A549 (cell line): ENCODE results near the gene CCDC12. TPM values are rescaled to one million over a fixed set of nuclear protein-coding genes. Genes with fewer than 3 reads are reported as not detected.

Experiments used
- ATAC-seq, 2 experiments: fragments of 200-7000 bp in 1 of 2; fragments of >200 bp in 1 of 2; cut with Nextera tagmentation in 1 of 2; cut with Tn5 transposase in 1 of 2; 3 replicates each; pipeline versions ENCODE4 v1.8.0 to v1.9.1; 2018 to 2020; ENCODE audit warnings: mild to moderate bottlenecking in 1 of 2, moderate library complexity in 1 of 2
- CTCF ChIA-PET: fragments of 300-600 bp; sonication (Branson Sonifier 250); formaldehyde crosslinking; extraction: SDS; loops from one replicate; lab custom pipeline; 2021; ENCODE audit warnings: antibody characterized with exemption, inconsistent platforms; lab: Yijun Ruan, JAX
- POLR2A ChIA-PET: fragments of 350-600 bp; formaldehyde crosslinking; extraction: SDS; loops from one replicate; lab custom pipeline; 2021; ENCODE audit warnings: antibody characterized with exemption, inconsistent platforms; lab: Yijun Ruan, JAX
- DNase-seq, 2 experiments: peaks; one replicate each; pipeline versions ENCODE4 v3.0.0 to v3.0.0-alpha.2; 2011 to 2016; ENCODE audit warnings: low read depth in 1 of 2, low spot score in 1 of 2
- FAIRE-seq: peaks from 2 replicates; lab custom pipeline; 2011; peaks lifted over from hg19 to GRCh38; lab: Jason Lieb, UNC
- H3K27ac ChIP-seq, 2 experiments: fragments of >200 bp; sonication (Bioruptor Twin); formaldehyde crosslinking; 3 replicates each; pipeline ENCODE4 v1.5.1; 2016 to 2017
- H3K4me1 ChIP-seq: fragments of >200 bp; sonication (Bioruptor Twin); formaldehyde crosslinking; 3 replicates; pipeline ENCODE4 v1.6.1; 2016
- H3K4me2 ChIP-seq: fragments of >200 bp; sonication (Bioruptor Twin); formaldehyde crosslinking; 3 replicates; pipeline ENCODE4 v1.6.1; 2016
- H3K4me3 ChIP-seq: fragments of >200 bp; sonication (Bioruptor Twin); formaldehyde crosslinking; 3 replicates; pipeline ENCODE4 v1.5.1; 2016
- H3K9me3 ChIP-seq: fragments of >200 bp; sonication (Bioruptor Twin); formaldehyde crosslinking; 3 replicates; pipeline ENCODE4 v1.6.1; 2016
- BHLHE40 ChIP-seq: IDR thresholded peaks from 2 replicates; pipeline ENCODE4 v1.6.1; 2012; ENCODE audit warnings: low read depth, low read length, inconsistent platforms
- CBX2 ChIP-seq: fragments of 200-600 bp; sonication (generic); IDR thresholded peaks from 2 replicates; pipeline ENCODE4 v1.6.1; 2016; ENCODE audit warnings: low read depth, mild to moderate bottlenecking, borderline replicate concordance
- CEBPB ChIP-seq, 2 experiments: fragments of >200 bp in 1 of 2; sonication (Bioruptor Twin) in 1 of 2; formaldehyde crosslinking in 1 of 2; IDR thresholded peaks; 2 replicates each; pipeline ENCODE4 v1.6.1; 2012 to 2016
- CHD4 ChIP-seq: fragments of 200-600 bp; sonication (generic); IDR thresholded peaks from 2 replicates; pipeline ENCODE4 v1.6.1; 2016; ENCODE audit warnings: antibody characterized with exemption, mild to moderate bottlenecking, borderline replicate concordance
- EHMT2 ChIP-seq: fragments of 200-600 bp; sonication (generic); IDR thresholded peaks from 2 replicates; pipeline ENCODE4 v1.6.1; 2016; ENCODE audit warnings: antibody characterized with exemption, low read depth, mild to moderate bottlenecking, moderate library complexity
- FOXS1 ChIP-seq: fragments of 250-450 bp; sonication (Bioruptor Pico); IDR thresholded peaks from 2 replicates; pipeline ENCODE4 v1.5.0; 2020; ENCODE audit warnings: mild to moderate bottlenecking, moderate library complexity
- HMGXB4 ChIP-seq: fragments of 250-450 bp; sonication (Bioruptor Pico); IDR thresholded peaks from 2 replicates; pipeline ENCODE4 v1.5.0; 2021; ENCODE audit warnings: mild to moderate bottlenecking, moderate library complexity, borderline replicate concordance
- HOXA7 ChIP-seq: fragments of 250-450 bp; sonication (Bioruptor Pico); IDR thresholded peaks from 2 replicates; pipeline ENCODE4 v1.5.0; 2020; ENCODE audit warnings: mild to moderate bottlenecking, moderate library complexity
- JUN ChIP-seq, 2 experiments: fragments of >200 bp; sonication (Bioruptor Twin); formaldehyde crosslinking; IDR thresholded peaks; 2 replicates in 1 of 2; 3 replicates in 1 of 2; pipeline ENCODE4 v1.6.1; 2016 to 2017
- MYC ChIP-seq: IDR thresholded peaks from 2 replicates; pipeline ENCODE4 v1.6.1; 2012; ENCODE audit warnings: mild to moderate bottlenecking, inconsistent platforms, low read length, improper control_type of control experiment, borderline replicate concordance
- NFE2L2 ChIP-seq: fragments of 150-350 bp; conservative IDR thresholded peaks from 2 replicates; pipeline ENCODE4 v1.6.1; 2014; ENCODE audit warnings: low read length
- NPAS2 ChIP-seq: fragments of 250-450 bp; sonication (Bioruptor Pico); IDR thresholded peaks from 2 replicates; pipeline ENCODE4 v1.8.0; 2022; ENCODE audit warnings: mild to moderate bottlenecking, moderate library complexity, borderline replicate concordance
- POLR2A ChIP-seq: IDR thresholded peaks from 2 replicates; pipeline ENCODE4 v1.6.1; 2012; ENCODE audit warnings: mild to moderate bottlenecking, low read length
- POLR2AphosphoS2 ChIP-seq: conservative IDR thresholded peaks from 2 replicates; pipeline ENCODE4 v1.6.1; 2012; ENCODE audit warnings: low read length, improper control_type of control experiment, inconsistent platforms
- RARB ChIP-seq: fragments of 250-450 bp; sonication (Bioruptor Pico); IDR thresholded peaks from 2 replicates; pipeline ENCODE4 v1.8.0; 2021; ENCODE audit warnings: mild to moderate bottlenecking, moderate library complexity
- SMC3 ChIP-seq: fragments of >200 bp; sonication (Bioruptor Twin); formaldehyde crosslinking; IDR thresholded peaks from 3 replicates; pipeline ENCODE4 v1.6.1; 2018; ENCODE audit warnings: inconsistent platforms
- TFCP2L1 ChIP-seq: fragments of 250-450 bp; sonication (Bioruptor Pico); IDR thresholded peaks from 2 replicates; pipeline ENCODE4 v1.5.0; 2021; ENCODE audit warnings: mild to moderate bottlenecking
- ZC3H11A ChIP-seq: fragments of 450-650 bp; IDR thresholded peaks from 2 replicates; pipeline ENCODE4 v1.6.1; 2014; ENCODE audit warnings: antibody characterized with exemption, mild to moderate bottlenecking
- ZNF302 ChIP-seq: fragments of 250-450 bp; sonication (Bioruptor Pico); IDR thresholded peaks from 2 replicates; pipeline ENCODE4 v1.9.0; 2021; ENCODE audit warnings: inconsistent platforms, mild to moderate bottlenecking, moderate library complexity
- ZSCAN20 ChIP-seq: fragments of 250-450 bp; sonication (Bioruptor Pico); IDR thresholded peaks from 2 replicates; pipeline ENCODE4 v1.8.0; 2022; ENCODE audit warnings: mild to moderate bottlenecking, moderate library complexity
- WGBS: methylation state at CpG from one replicate; pipeline ENCODE4 v1.1.6; 2017; ENCODE audit errors: missing lambda C conversion rate; 5-methylcytosine and 5-hydroxymethylcytosine counted together
- polyA plus RNA-seq, 4 experiments: library from polyadenylated mRNA; depleted of rRNA in 3 of 4; stranded (reverse); fragments of >200 nt; fragmentation: RNase III in 1 of 4; extraction: RNeasy Plus Mini Kit Qiagen cat#74134 plus additional on column Dnase treatment in 1 of 4; gene quantifications; 2 replicates in 3 of 4; 3 replicates in 1 of 4; pipeline ENCODE4 v1.2.3, GENCODE V29; 2011 to 2017
- TF ChIP-seq, protein P1 (sequence below): IDR thresholded peaks from 2 replicates; pipeline ENCODE4 v1.6.1; 2012
- TF ChIP-seq, protein P2 (sequence below): IDR thresholded peaks from 2 replicates; pipeline ENCODE4 v1.6.1; 2012; ENCODE audit warnings: low read depth, borderline replicate concordance
- TF ChIP-seq, protein P3 (sequence below): fragments of 200-600 bp; sonication (generic); IDR thresholded peaks from 2 replicates; pipeline ENCODE4 v1.6.1; 2016; ENCODE audit warnings: antibody characterized with exemption, mild to moderate bottlenecking, moderate library complexity

CCDC12 gene
- polyA plus RNA-seq, 2 of the 4 experiments (the other 2 are of a cell fraction) = 34.8 to 81.0 TPM

- H3K9me3 ChIP-seq = no peaks in the 10 kb centered on the region
- ATAC-seq (no peak), FAIRE-seq (no peak), DNase-seq (no peak)
- WGBS = 92% methylated on average over 4 of the region's 4 CpGs
- H3K4me1 ChIP-seq = peaks cover 8% of the 10 kb centered on the region
- H3K27ac ChIP-seq = no peak overlapping the region
- no peak overlapping the region for H3K4me3 ChIP-seq
- H3K4me2 ChIP-seq = no peak overlapping the region
- TF ChIP-seq, protein P1, sequence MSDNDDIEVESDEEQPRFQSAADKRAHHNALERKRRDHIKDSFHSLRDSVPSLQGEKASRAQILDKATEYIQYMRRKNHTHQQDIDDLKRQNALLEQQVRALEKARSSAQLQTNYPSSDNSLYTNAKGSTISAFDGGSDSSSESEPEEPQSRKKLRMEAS = no peak
- TF ChIP-seq RARB (CRISPR knock-in tag) (no peak), POLR2AphosphoS2 (no peak), NPAS2 (CRISPR knock-in tag) (no peak), HMGXB4 (CRISPR knock-in tag) (no peak), CHD4 (no peak), ZSCAN20 (CRISPR knock-in tag) (no peak), SMC3 (no peak)
- TF ChIP-seq, protein P2, sequence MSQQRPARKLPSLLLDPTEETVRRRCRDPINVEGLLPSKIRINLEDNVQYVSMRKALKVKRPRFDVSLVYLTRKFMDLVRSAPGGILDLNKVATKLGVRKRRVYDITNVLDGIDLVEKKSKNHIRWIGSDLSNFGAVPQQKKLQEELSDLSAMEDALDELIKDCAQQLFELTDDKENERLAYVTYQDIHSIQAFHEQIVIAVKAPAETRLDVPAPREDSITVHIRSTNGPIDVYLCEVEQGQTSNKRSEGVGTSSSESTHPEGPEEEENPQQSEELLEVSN = no peak
- ChIA-PET CTCF (interaction anchor here (0.9 to 8.1 kb wide), 4 partner anchors 9 to 82 kb away, joined by 4 to 39 read pairs (median 17); no protein-coding TSS in a partner anchor), POLR2A (no interaction called here)
Measured at GRCh38 chr3:46918634-46919033, 57.9 kb downstream of the CCDC12 start.

- TF ChIP-seq RARB (CRISPR knock-in tag) (no peak), CBX2 (no peak), NPAS2 (CRISPR knock-in tag) (no peak), FOXS1 (CRISPR knock-in tag) (no peak), ZC3H11A (no peak), EHMT2 (no peak), TFCP2L1 (CRISPR knock-in tag) (no peak)
- TF ChIP-seq, protein P3, sequence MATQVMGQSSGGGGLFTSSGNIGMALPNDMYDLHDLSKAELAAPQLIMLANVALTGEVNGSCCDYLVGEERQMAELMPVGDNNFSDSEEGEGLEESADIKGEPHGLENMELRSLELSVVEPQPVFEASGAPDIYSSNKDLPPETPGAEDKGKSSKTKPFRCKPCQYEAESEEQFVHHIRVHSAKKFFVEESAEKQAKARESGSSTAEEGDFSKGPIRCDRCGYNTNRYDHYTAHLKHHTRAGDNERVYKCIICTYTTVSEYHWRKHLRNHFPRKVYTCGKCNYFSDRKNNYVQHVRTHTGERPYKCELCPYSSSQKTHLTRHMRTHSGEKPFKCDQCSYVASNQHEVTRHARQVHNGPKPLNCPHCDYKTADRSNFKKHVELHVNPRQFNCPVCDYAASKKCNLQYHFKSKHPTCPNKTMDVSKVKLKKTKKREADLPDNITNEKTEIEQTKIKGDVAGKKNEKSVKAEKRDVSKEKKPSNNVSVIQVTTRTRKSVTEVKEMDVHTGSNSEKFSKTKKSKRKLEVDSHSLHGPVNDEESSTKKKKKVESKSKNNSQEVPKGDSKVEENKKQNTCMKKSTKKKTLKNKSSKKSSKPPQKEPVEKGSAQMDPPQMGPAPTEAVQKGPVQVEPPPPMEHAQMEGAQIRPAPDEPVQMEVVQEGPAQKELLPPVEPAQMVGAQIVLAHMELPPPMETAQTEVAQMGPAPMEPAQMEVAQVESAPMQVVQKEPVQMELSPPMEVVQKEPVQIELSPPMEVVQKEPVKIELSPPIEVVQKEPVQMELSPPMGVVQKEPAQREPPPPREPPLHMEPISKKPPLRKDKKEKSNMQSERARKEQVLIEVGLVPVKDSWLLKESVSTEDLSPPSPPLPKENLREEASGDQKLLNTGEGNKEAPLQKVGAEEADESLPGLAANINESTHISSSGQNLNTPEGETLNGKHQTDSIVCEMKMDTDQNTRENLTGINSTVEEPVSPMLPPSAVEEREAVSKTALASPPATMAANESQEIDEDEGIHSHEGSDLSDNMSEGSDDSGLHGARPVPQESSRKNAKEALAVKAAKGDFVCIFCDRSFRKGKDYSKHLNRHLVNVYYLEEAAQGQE = no peak
- Histone ChIP-seq H3K4me3 (no peak overlapping the region), H3K4me2 (no peak overlapping the region), H3K9me3 (no peaks in the 10 kb centered on the region), H3K4me1 (peaks cover 8% of the 10 kb centered on the region), H3K27ac (no peak overlapping the region)
- ATAC-seq (no peak), DNase-seq (no peak), FAIRE-seq (no peak)
- WGBS = 96% methylated on average over 1 of the region's 1 CpG
- POLR2A ChIA-PET = no interaction called here
- CTCF ChIA-PET = interaction anchor here (0.9 to 8.1 kb wide), 5 partner anchors 9 to 81 kb away, joined by 3 to 39 read pairs (median 10); no protein-coding TSS in a partner anchor
Measured at GRCh38 chr3:46918202-46918601, 58.3 kb downstream of the CCDC12 start.

GRCh38 chr3:46917257-46917656 lies 59.3 kb downstream of the CCDC12 start:
- POLR2A ChIA-PET = no interaction called here
- WGBS = 96% methylated on average over 3 of the region's 3 CpGs
- H3K9me3 ChIP-seq = no peaks in the 10 kb centered on the region
- H3K4me1 ChIP-seq = peaks cover 8% of the 10 kb centered on the region
- CTCF ChIA-PET = interaction anchor here (1.1 to 8.1 kb wide), 4 partner anchors 8 to 81 kb away, joined by 3 to 39 read pairs (median 17); no protein-coding TSS in a partner anchor
- no peak overlapping the region for H3K4me3 ChIP-seq
- no peak overlapping the region for H3K4me2 ChIP-seq
- FAIRE-seq = no peak
- no peak for ATAC-seq
- TF ChIP-seq JUN (IDR thresholded peaks at IDR 0.05) (no peak), NPAS2 (CRISPR knock-in tag) (no peak), BHLHE40 (no peak), MYC (no peak), NFE2L2 (no peak), POLR2A (no peak), CEBPB (IDR thresholded peaks at IDR 0.05) (no peak), CHD4 (no peak), HMGXB4 (CRISPR knock-in tag) (no peak), ZNF302 (CRISPR knock-in tag) (no peak), HOXA7 (no peak)
- no peak overlapping the region for H3K27ac ChIP-seq
- DNase-seq = no peak
